Upper lobe of left lung (tissue), 6 donors: Measurements from ENCODE around the gene MYO1F. TPM values are rescaled to one million over a fixed set of nuclear protein-coding genes. Genes with fewer than 3 reads are reported as not detected.

Experiments
- ATAC-seq, 2 donors: fragments of 200-7000 bp; cut with Tn5 transposase; one replicate each; pipeline ENCODE4 v1.9.1; 2022; ENCODE audit warnings: mild to moderate bottlenecking in 2 of 2, moderate library complexity in 2 of 2; ENCODE audit not compliant: low FRiP score in 2 of 2
- DNase-seq, 2 donors: peaks; one replicate each; pipeline ENCODE4 v3.0.0-alpha.2; 2019 to 2020
- H3K27ac ChIP-seq, 4 donors: fragments of 200-600 bp; sonication (generic); one replicate each; pipeline ENCODE4 v1.5.1; 2016 to 2019
- H3K27me3 ChIP-seq, 4 donors: fragments of 200-600 bp; sonication (generic); one replicate each; pipeline ENCODE4 v1.5.1; 2017 to 2019
- H3K36me3 ChIP-seq, 4 donors: fragments of 200-600 bp; sonication (generic); one replicate each; pipeline ENCODE4 v1.5.1; 2016 to 2019
- H3K4me1 ChIP-seq, 4 donors: fragments of 200-600 bp; sonication (generic); one replicate each; pipeline ENCODE4 v1.5.1; 2018 to 2019
- H3K4me3 ChIP-seq, 4 donors: fragments of 200-600 bp; sonication (generic); one replicate each; pipeline ENCODE4 v1.5.1; 2017 to 2019; ENCODE audit warnings: mild to moderate bottlenecking in 2 of 4, moderate library complexity in 1 of 4
- H3K9me3 ChIP-seq, 4 donors: fragments of 200-600 bp; sonication (generic); one replicate each; pipeline ENCODE4 v1.5.1; 2018 to 2019
- CTCF ChIP-seq, 6 experiments: fragments of 450-650 bp in 4 of 6; fragments of 200-600 bp in 2 of 6; sonication (generic) in 2 of 6; IDR thresholded peaks; one replicate each; pipeline ENCODE4 v1.5.1; 2016 to 2019; ENCODE audit warnings: antibody characterized with exemption in 6 of 6
- EP300 ChIP-seq, 4 donors: sonication (generic); formaldehyde crosslinking; IDR thresholded peaks; one replicate each; pipeline ENCODE4 v1.5.1; 2017; ENCODE audit warnings: antibody characterized with exemption in 4 of 4, control low read depth in 2 of 4
- POLR2A ChIP-seq, 4 donors: fragments of 450-650 bp; IDR thresholded peaks; one replicate each; pipeline ENCODE4 v1.5.1; 2016 to 2017; ENCODE audit warnings: antibody characterized with exemption in 4 of 4, mild to moderate bottlenecking in 2 of 4
- POLR2AphosphoS5 ChIP-seq, 2 donors: sonication (generic); formaldehyde crosslinking; IDR thresholded peaks; one replicate each; pipeline ENCODE4 v1.5.1; 2017; ENCODE audit warnings: antibody characterized with exemption in 2 of 2
- WGBS, 2 donors: methylation state at CpG; one replicate each; pipeline ENCODE4 v1.1.5; 2017 to 2018; 5-methylcytosine and 5-hydroxymethylcytosine counted together
- total RNA-seq, 6 donors: library from RNA; depleted of rRNA in 4 of 6; stranded (reverse); fragments of >200 nt in 4 of 6; gene quantifications; one replicate each; pipeline versions ENCODE4 v1.1.0 to v1.2.1, GENCODE V29; 2016 to 2021
- donor health status: DM: no; HTN: no; CAD: no; lungs with moderate emphysema.
- donor health status: DM: no; HTN: yes; CAD: no; lungs with severe emphysema.

The MYO1F gene
- total RNA-seq, 6 donors from 2014 or later: 47.3 to 246 (median 127) TPM

- Histone ChIP-seq H3K27me3 (no peaks in the 10 kb centered on the region), H3K9me3 (no peaks in the 10 kb centered on the region), H3K36me3 (peaks cover 25 to 91% (median 57%) of the 10 kb centered on the region in 4 donors), H3K4me1 (peaks cover under 1 to 35% (median 21%) of the 10 kb centered on the region in 4 donors), H3K27ac (no peak overlapping the region), H3K4me3 (no peak overlapping the region)
- WGBS, 2 donors: 89 to 90% methylated on average over 1 of the region's 1 CpG
- no peak for ATAC-seq
- no peak for TF ChIP-seq POLR2AphosphoS5 (IDR thresholded peaks at IDR 0.05)
- no peak for TF ChIP-seq POLR2A (IDR thresholded peaks at IDR 0.05)
- TF ChIP-seq EP300 (IDR thresholded peaks at IDR 0.05): no peak
- TF ChIP-seq CTCF (IDR thresholded peaks at IDR 0.05): no peak
- DNase-seq: no peak
Observed at GRCh38 chr19:8475005-8475404, 102.2 kb downstream of the MYO1F start.

- no peaks in the 10 kb centered on the region for H3K27me3 ChIP-seq
Observed at GRCh38 chr19:8473648-8474476, 103.4 kb downstream of the MYO1F start.

More at GRCh38 chr19:8473648-8474476, 103.4 kb downstream of the MYO1F start:
- Histone ChIP-seq H3K27ac (peak overlapping the region in 2 of 4 donors; percentile 1 to 32), H3K9me3 (no peaks in the 10 kb centered on the region), H3K4me1 (peaks cover 0 to 27% (median 20%) of the 10 kb centered on the region in 4 donors), H3K4me3 (no peak overlapping the region), H3K36me3 (peaks cover 35 to 97% (median 68%) of the 10 kb centered on the region in 4 donors)
- DNase-seq (peak in 1 of 2 donors; percentile 18), ATAC-seq (peak in 1 of 2 donors; percentile 45)
- no peak for TF ChIP-seq POLR2A (IDR thresholded peaks at IDR 0.05)
- no peak for TF ChIP-seq EP300 (IDR thresholded peaks at IDR 0.05)
- no peak for TF ChIP-seq POLR2AphosphoS5 (IDR thresholded peaks at IDR 0.05)
- TF ChIP-seq CTCF (IDR thresholded peaks at IDR 0.05): no peak
- 63 to 71% methylated on average over 6 of the region's 6 CpGs for whole genome bisulfite sequencing, 2 donors

Other genes with a start within 250 kb of the MYO1F start
- 100 to 1,000 TPM in 1 of 6 donors, 10 to 100 TPM in 5; 27.7 to 109 (median 56.9) TPM for gene KANK3, start 234.2 kb downstream of the MYO1F start, total RNA-seq
- 10 to 100 TPM in 4 of 6 donors, 1 to 10 TPM in 1, not detected in 1; 1.8 to 27.7 (median 13.4) TPM for gene ANGPTL4, start 213.3 kb downstream of the MYO1F start, total RNA-seq
- gene RAB11B, start 187.1 kb downstream of the MYO1F start, total RNA-seq: 100 to 1,000 TPM in 4 of 6 donors, 10 to 100 TPM in 2; 55.0 to 158 (median 130) TPM
- 100 to 1,000 TPM in 3 of 6 donors, 10 to 100 TPM in 3; 72.2 to 266 (median 111) TPM for gene MARCHF2, start 164.1 kb downstream of the MYO1F start, total RNA-seq
- gene HNRNPM, start 132.5 kb downstream of the MYO1F start, total RNA-seq: 100 to 1,000 TPM in 5 of 6 donors, 10 to 100 TPM in 1; 95.2 to 188 (median 149) TPM
- gene PRAM1, start 74.8 kb downstream of the MYO1F start, total RNA-seq: 10 to 100 TPM in 4 of 6 donors, 1 to 10 TPM in 2; 8.7 to 66.0 (median 36.4) TPM
- gene ZNF414, start 63.3 kb downstream of the MYO1F start, total RNA-seq: 10 to 100 TPM; 10.5 to 39.8 (median 25.4) TPM
- gene ADAMTS10, start 33.3 kb upstream of the MYO1F start, total RNA-seq: 100 to 1,000 TPM in 1 of 6 donors, 10 to 100 TPM in 5; 11.9 to 103 (median 19.8) TPM
- not detected for gene NFILZ, start 53.2 kb upstream of the MYO1F start, total RNA-seq
- gene ACTL9, start 121.4 kb upstream of the MYO1F start, total RNA-seq: not detected
- gene OR2Z1, start 144.2 kb upstream of the MYO1F start, total RNA-seq: not detected